HepG2 (cell line): ENCODE measurements around the gene B9D2. TPM values are rescaled to one million over a fixed set of nuclear protein-coding genes. Genes with fewer than 3 reads are reported as not detected.

Experiments used
- CAMTA2 ChIP-seq: sonication (generic); formaldehyde crosslinking; IDR thresholded peaks from 2 replicates; pipeline ENCODE4 v1.4.0; 2020; ENCODE audit warnings: mild to moderate bottlenecking, missing genetic modification reagents, borderline replicate concordance
- DNMT1 ChIP-seq: sonication (generic); formaldehyde crosslinking; IDR thresholded peaks from 2 replicates; pipeline ENCODE4 v1.5.1; 2020; ENCODE audit warnings: mild to moderate bottlenecking, missing genetic modification reagents
- ETV5 ChIP-seq: IDR thresholded peaks from 2 replicates; pipeline ENCODE4 v1.6.1; 2018; ENCODE audit warnings: missing biosample characterization, missing genetic modification reagents, inconsistent platforms, borderline replicate concordance
- FIP1L1 ChIP-seq: fragments of 200-400 bp; formaldehyde crosslinking; IDR thresholded peaks from 2 replicates; pipeline ENCODE4 v1.6.1; 2018; ENCODE audit warnings: low read depth, mild to moderate bottlenecking, low read length, moderate library complexity, borderline replicate concordance; ENCODE audit not compliant: insufficient read depth
- GATAD1 ChIP-seq: IDR thresholded peaks from 2 replicates; pipeline ENCODE4 v1.6.1; 2016; ENCODE audit warnings: missing genetic modification reagents, missing compliant biosample characterization
- HNRNPH1 ChIP-seq: fragments of 200-400 bp; formaldehyde crosslinking; optimal IDR thresholded peaks from 2 replicates; pipeline ENCODE3; 2017; ENCODE audit warnings: mild to moderate bottlenecking, low read depth, low read length
- KAT2B ChIP-seq: fragments of 150-350 bp; IDR thresholded peaks from 2 replicates; pipeline ENCODE4 v1.6.1; 2014; ENCODE audit warnings: low read depth, low read length, borderline replicate concordance
- KMT2A ChIP-seq: sonication (generic); formaldehyde crosslinking; IDR thresholded peaks from 2 replicates; pipeline ENCODE4 v1.4.0; 2020; ENCODE audit warnings: missing genetic modification reagents
- MATR3 ChIP-seq: sonication (generic); formaldehyde crosslinking; IDR thresholded peaks from 2 replicates; pipeline ENCODE4 v1.4.0; 2020; ENCODE audit warnings: missing genetic modification reagents
- NPAS2 ChIP-seq: sonication (generic); formaldehyde crosslinking; IDR thresholded peaks from 2 replicates; pipeline ENCODE4 v1.8.0; 2022; ENCODE audit warnings: mild to moderate bottlenecking, missing genetic modification reagents, borderline replicate concordance
- SIX1 ChIP-seq: sonication (generic); formaldehyde crosslinking; IDR thresholded peaks from 2 replicates; pipeline ENCODE4 v1.4.0; 2020; ENCODE audit warnings: missing genetic modification reagents, borderline replicate concordance
- SKI ChIP-seq: fragments of 450-650 bp; IDR thresholded peaks from one replicate; pipeline ENCODE4 v1.6.1; 2018; ENCODE audit warnings: mild to moderate bottlenecking; ENCODE audit not compliant: partially characterized antibody
- SMARCC2 ChIP-seq: fragments of 450-650 bp; IDR thresholded peaks from 2 replicates; pipeline ENCODE4 v1.6.1; 2017; ENCODE audit warnings: antibody characterized with exemption, mild to moderate bottlenecking
- SMARCE1 ChIP-seq: fragments of 450-650 bp; IDR thresholded peaks from 2 replicates; pipeline ENCODE4 v1.6.1; 2017; ENCODE audit warnings: borderline replicate concordance
- SNAPC2 ChIP-seq: sonication (generic); formaldehyde crosslinking; IDR thresholded peaks from 2 replicates; pipeline ENCODE4 v1.8.1; 2022; ENCODE audit warnings: mild to moderate bottlenecking, missing genetic modification reagents
- TBP ChIP-seq: sonication (generic); formaldehyde crosslinking; IDR thresholded peaks from 2 replicates; pipeline ENCODE4 v1.5.0; 2020; ENCODE audit warnings: missing genetic modification reagents
- ZNF121 ChIP-seq: sonication (generic); formaldehyde crosslinking; IDR thresholded peaks from 2 replicates; pipeline ENCODE4 v1.5.0; 2020; ENCODE audit warnings: mild to moderate bottlenecking, missing genetic modification reagents
- ZNF678 ChIP-seq: sonication (generic); formaldehyde crosslinking; IDR thresholded peaks from 2 replicates; pipeline ENCODE4 v1.4.0; 2020; ENCODE audit warnings: mild to moderate bottlenecking, missing genetic modification reagents
- ZNF841 ChIP-seq: sonication (generic); formaldehyde crosslinking; IDR thresholded peaks from 2 replicates; pipeline ENCODE4 v1.8.1; 2023; ENCODE audit warnings: missing genetic modification reagents, borderline replicate concordance
- ZNF878 ChIP-seq: sonication (generic); formaldehyde crosslinking; IDR thresholded peaks from 2 replicates; pipeline ENCODE4 v1.8.1; 2023; ENCODE audit warnings: mild to moderate bottlenecking, missing genetic modification reagents, moderate library complexity
- polyA plus RNA-seq, 8 experiments: library from polyadenylated mRNA; depleted of rRNA in 3 of 8; stranded (reverse) in 7 of 8; unstranded in 1 of 8; fragments of >200 nt; fragmentation: Illumina TruSeq in 4 of 8; extraction: Trizol in 4 of 8; gene quantifications; 2 replicates each; pipeline versions ENCODE4 v1.2.1 to v1.2.3, GENCODE V29; 2011 to 2016; ENCODE audit warnings: low read depth in 4 of 8, missing spikeins in 1 of 8, mixed read lengths in 1 of 8; ENCODE audit not compliant: insufficient read depth in 1 of 8
- total RNA-seq, 5 experiments: library from RNA; depleted of rRNA; stranded (reverse); fragments of >200 nt; fragmentation: Illumina TruSeq; extraction: Trizol; gene quantifications; 2 replicates each; pipeline ENCODE4 v1.2.3, GENCODE V29; 2016; ENCODE audit warnings: low read depth in 1 of 5
- TF ChIP-seq, protein P1 (sequence below): fragments of 450-650 bp; IDR thresholded peaks from 2 replicates; pipeline ENCODE4 v1.6.1; 2016
- TF ChIP-seq, protein P2 (sequence below): sonication (generic); formaldehyde crosslinking; IDR thresholded peaks from 2 replicates; pipeline ENCODE4 v1.8.1; 2023; ENCODE audit warnings: mild to moderate bottlenecking, missing genetic modification reagents, borderline replicate concordance
- TF ChIP-seq, protein P3 (sequence below): sonication (generic); formaldehyde crosslinking; conservative IDR thresholded peaks from 2 replicates; pipeline ENCODE4 v1.8.0; 2022; ENCODE audit warnings: mild to moderate bottlenecking, moderate library complexity, missing genetic modification reagents
- TF ChIP-seq, protein P4 (sequence below): conservative IDR thresholded peaks from 2 replicates; pipeline ENCODE4 v1.6.1; 2018; ENCODE audit warnings: missing genetic modification reagents
- TF ChIP-seq, protein P5 (sequence below): sonication (generic); formaldehyde crosslinking; IDR thresholded peaks from 2 replicates; pipeline ENCODE4 v1.5.0; 2020; ENCODE audit warnings: missing genetic modification reagents

The B9D2 gene
- total and polyA plus RNA-seq, 2 of the 13 experiments (the other 11 are each of a cell fraction or from before 2014, with no cell fraction given), result 3.1 to 4.4 TPM

DNA sequence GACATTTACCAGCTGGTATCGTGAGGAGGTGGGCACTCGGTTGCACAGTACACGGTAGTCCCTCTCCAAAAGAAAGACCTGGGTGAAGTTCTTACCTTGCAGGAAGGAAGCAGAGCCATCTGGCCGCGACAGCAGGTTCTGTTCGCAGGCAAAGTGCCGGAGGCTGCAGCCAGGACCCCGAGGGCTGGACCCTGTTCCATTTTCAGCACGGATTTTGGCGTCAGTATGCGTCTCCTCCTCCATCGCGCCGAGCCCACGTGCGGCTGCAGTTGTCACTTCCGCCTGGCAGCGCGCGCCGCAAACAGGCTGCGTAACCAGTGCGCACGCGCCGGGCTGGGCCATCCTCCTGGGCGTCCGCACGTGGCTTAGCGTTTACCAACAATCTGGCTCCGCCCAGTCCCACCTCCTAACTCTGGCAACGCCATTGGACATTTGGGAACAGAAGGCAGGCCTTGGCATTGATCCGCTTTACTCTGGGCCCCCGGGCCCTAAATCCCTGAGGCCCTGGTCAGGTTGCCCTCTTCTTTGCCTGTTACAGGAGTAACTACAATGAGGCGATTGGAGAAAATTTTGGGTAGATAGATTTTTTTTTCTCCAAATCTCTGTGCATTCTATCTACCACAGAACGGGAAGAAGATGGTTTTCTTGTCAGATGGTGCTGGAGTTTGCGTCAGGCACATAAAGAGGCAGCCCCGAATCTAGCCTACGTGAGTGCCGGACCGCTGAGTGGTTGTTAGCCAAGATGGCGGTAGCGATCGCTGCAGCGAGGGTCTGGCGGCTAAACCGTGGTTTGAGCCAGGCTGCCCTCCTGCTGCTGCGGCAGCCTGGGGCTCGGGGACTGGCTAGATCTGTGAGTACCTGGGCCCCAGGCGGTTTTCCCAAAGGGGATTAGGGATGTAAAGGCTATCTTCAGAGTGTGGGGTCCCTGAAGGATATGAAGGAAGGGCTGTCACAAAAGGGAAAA, 33.4 kb upstream of the B9D2 start, which contains the start of the genes BCKDHA and EXOSC5 (continued):
- no peak for TF ChIP-seq SMARCC2
- TF ChIP-seq SKI, result no peak
- TF ChIP-seq, protein P1, sequence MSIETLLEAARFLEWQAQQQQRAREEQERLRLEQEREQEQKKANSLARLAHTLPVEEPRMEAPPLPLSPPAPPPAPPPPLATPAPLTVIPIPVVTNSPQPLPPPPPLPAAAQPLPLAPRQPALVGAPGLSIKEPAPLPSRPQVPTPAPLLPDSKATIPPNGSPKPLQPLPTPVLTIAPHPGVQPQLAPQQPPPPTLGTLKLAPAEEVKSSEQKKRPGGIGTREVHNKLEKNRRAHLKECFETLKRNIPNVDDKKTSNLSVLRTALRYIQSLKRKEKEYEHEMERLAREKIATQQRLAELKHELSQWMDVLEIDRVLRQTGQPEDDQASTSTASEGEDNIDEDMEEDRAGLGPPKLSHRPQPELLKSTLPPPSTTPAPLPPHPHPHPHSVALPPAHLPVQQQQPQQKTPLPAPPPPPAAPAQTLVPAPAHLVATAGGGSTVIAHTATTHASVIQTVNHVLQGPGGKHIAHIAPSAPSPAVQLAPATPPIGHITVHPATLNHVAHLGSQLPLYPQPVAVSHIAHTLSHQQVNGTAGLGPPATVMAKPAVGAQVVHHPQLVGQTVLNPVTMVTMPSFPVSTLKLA, result peak; percentile 100
- TF ChIP-seq NPAS2 (CRISPR knock-in tag), result no peak
- TF ChIP-seq ZNF121 (CRISPR knock-in tag), result no peak
- TF ChIP-seq ZNF678 (CRISPR knock-in tag), result no peak
- TF ChIP-seq, protein P2, sequence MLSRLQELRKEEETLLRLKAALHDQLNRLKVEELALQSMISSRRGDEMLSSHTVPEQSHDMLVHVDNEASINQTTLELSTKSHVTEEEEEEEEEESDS (CRISPR knock-in tag), result no peak
- peak; percentile 92 for TF ChIP-seq GATAD1
- TF ChIP-seq, protein P3, sequence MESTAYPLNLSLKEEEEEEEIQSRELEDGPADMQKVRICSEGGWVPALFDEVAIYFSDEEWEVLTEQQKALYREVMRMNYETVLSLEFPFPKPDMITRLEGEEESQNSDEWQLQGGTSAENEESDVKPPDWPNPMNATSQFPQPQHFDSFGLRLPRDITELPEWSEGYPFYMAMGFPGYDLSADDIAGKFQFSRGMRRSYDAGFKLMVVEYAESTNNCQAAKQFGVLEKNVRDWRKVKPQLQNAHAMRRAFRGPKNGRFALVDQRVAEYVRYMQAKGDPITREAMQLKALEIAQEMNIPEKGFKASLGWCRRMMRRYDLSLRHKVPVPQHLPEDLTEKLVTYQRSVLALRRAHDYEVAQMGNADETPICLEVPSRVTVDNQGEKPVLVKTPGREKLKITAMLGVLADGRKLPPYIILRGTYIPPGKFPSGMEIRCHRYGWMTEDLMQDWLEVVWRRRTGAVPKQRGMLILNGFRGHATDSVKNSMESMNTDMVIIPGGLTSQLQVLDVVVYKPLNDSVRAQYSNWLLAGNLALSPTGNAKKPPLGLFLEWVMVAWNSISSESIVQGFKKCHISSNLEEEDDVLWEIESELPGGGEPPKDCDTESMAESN (CRISPR knock-in tag), result peak; percentile 71; the same call in 1 of the 2 replicates
- TF ChIP-seq, protein P4, sequence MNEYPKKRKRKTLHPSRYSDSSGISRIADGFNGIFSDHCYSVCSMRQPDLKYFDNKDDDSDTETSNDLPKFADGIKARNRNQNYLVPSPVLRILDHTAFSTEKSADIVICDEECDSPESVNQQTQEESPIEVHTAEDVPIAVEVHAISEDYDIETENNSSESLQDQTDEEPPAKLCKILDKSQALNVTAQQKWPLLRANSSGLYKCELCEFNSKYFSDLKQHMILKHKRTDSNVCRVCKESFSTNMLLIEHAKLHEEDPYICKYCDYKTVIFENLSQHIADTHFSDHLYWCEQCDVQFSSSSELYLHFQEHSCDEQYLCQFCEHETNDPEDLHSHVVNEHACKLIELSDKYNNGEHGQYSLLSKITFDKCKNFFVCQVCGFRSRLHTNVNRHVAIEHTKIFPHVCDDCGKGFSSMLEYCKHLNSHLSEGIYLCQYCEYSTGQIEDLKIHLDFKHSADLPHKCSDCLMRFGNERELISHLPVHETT (CRISPR knock-in tag), result peak; percentile 45; the same call in 1 of the 2 replicates
- TF ChIP-seq ETV5, result peak; percentile 87
- peak; percentile 55; the same call in 1 of the 2 replicates for TF ChIP-seq KAT2B
- no peak for TF ChIP-seq SNAPC2 (CRISPR knock-in tag)
- TF ChIP-seq HNRNPH1, result no peak
- peak; percentile 58; the same call in 1 of the 2 replicates for TF ChIP-seq KMT2A (CRISPR knock-in tag)
- no peak for TF ChIP-seq ZNF841
- no peak for TF ChIP-seq SMARCE1
- TF ChIP-seq, protein P5, sequence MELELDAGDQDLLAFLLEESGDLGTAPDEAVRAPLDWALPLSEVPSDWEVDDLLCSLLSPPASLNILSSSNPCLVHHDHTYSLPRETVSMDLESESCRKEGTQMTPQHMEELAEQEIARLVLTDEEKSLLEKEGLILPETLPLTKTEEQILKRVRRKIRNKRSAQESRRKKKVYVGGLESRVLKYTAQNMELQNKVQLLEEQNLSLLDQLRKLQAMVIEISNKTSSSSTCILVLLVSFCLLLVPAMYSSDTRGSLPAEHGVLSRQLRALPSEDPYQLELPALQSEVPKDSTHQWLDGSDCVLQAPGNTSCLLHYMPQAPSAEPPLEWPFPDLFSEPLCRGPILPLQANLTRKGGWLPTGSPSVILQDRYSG (CRISPR knock-in tag), result peak; percentile 75; the same call in 1 of the 2 replicates
- no peak for TF ChIP-seq ZNF878 (CRISPR knock-in tag)
- TF ChIP-seq TBP (CRISPR knock-in tag), result no peak
- TF ChIP-seq DNMT1 (CRISPR knock-in tag), result no peak
- no peak for TF ChIP-seq MATR3
- TF ChIP-seq FIP1L1, result no peak
- TF ChIP-seq SIX1 (CRISPR knock-in tag), result no peak
- no peak for TF ChIP-seq CAMTA2 (CRISPR knock-in tag)
